ENCODE results near the gene KPNA4.

Gene KPNA4

DNA sequence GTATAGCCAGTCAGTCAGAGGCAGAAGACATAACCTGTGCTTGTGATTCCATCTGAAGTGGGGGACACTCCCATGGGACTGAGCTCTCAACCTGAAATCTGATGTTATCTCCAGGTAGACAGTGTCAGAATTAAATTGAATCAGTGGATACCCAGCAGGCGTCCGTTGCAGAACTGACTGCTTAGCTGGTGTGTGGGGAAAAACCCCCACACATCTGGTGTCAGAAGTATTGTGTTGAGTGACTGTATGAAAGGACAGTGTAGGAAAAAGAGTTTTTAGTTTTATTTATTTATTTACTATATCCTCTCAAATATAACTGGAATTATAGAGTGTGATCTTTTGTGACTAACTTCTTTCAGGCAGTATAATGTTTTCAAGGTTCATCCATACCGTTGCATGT, 10.4 kb downstream of the KPNA4 start:
- TF ChIP-seq GATA3 (IDR thresholded peaks at IDR 0.05; ENCODE audit: low read depth, low read length) (no peak), GATA2 (IDR thresholded peaks at IDR 0.05; ENCODE audit: low read depth, low read length) (no peak)

- no peak for TF ChIP-seq GATA2 (IDR thresholded peaks at IDR 0.05; ENCODE audit: low read depth, low read length)
- no peak for TF ChIP-seq GATA3 (IDR thresholded peaks at IDR 0.05; ENCODE audit: low read depth, low read length)
These were observed 11.5 kb downstream of the KPNA4 start for GRCh38 chr3:160553827-160554226.

- TF ChIP-seq GATA2 (IDR thresholded peaks at IDR 0.05; ENCODE audit: low read depth, low read length) (no peak), GATA3 (IDR thresholded peaks at IDR 0.05; ENCODE audit: low read depth, low read length) (no peak)
These were observed 18.6 kb downstream of the KPNA4 start for GRCh38 chr3:160546727-160547126.

DNA sequence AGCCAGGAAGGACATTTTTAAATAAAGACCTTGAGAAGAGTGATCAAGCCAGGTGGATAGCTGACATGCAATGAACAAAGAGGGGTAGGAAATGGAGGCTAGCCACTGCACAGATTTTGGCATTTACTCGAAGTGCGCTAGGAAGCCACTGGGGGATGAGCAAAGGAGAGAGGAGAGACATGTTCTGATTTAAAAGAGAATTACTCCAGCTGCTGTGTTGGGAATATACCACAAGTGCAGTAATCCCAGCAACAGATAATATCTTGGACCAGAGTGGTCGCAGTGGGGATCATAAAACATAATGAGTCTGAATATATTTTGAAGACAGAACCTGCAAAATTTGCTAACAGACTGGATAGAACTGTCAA, 19.9 kb downstream of the KPNA4 start:
- TF ChIP-seq GATA3 (IDR thresholded peaks at IDR 0.05; ENCODE audit: low read depth, low read length) (no peak), GATA2 (IDR thresholded peaks at IDR 0.05; ENCODE audit: low read depth, low read length) (peak; percentile 26)

GRCh38 chr3:160544844-160545503, 20.4 kb downstream of the KPNA4 start:
- TF ChIP-seq GATA2 (IDR thresholded peaks at IDR 0.05; ENCODE audit: low read depth, low read length) (no peak), GATA3 (IDR thresholded peaks at IDR 0.05; ENCODE audit: low read depth, low read length) (no peak)

GRCh38 chr3:160540551-160540950, 24.8 kb downstream of the KPNA4 start:
- TF ChIP-seq GATA2 (IDR thresholded peaks at IDR 0.05; ENCODE audit: low read depth, low read length) (no peak), GATA3 (IDR thresholded peaks at IDR 0.05; ENCODE audit: low read depth, low read length) (no peak)

DNA sequence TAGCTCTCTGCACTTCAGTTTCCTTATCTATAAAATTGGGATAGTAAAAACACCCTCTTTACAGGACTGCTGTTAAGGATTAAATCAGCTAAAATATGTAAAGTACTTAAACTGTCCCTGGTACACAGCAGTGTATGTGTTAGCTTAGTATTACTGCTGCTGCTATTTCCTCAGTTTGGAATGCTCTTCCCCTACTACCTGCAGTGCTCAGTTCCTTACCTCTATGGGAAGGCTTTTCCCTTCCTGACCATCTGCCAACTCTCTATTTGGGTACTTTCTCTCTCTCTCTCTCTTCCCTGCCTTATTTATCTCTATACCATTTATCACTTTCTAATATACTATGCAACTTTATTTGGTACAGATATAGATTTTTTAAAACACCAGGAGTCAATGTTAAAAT, 26.5 kb downstream of the KPNA4 start:
- TF ChIP-seq GATA2 (IDR thresholded peaks at IDR 0.05; ENCODE audit: low read depth, low read length) (no peak), GATA3 (IDR thresholded peaks at IDR 0.05; ENCODE audit: low read depth, low read length) (no peak)

GRCh38 chr3:160537729-160538128, 27.6 kb downstream of the KPNA4 start:
- no peak for TF ChIP-seq GATA3 (IDR thresholded peaks at IDR 0.05; ENCODE audit: low read depth, low read length)

GRCh38 chr3:160532371-160532770, 33.0 kb downstream of the KPNA4 start:
- TF ChIP-seq GATA2 (IDR thresholded peaks at IDR 0.05; ENCODE audit: low read depth, low read length) (no peak), GATA3 (IDR thresholded peaks at IDR 0.05; ENCODE audit: low read depth, low read length) (no peak)

DNA sequence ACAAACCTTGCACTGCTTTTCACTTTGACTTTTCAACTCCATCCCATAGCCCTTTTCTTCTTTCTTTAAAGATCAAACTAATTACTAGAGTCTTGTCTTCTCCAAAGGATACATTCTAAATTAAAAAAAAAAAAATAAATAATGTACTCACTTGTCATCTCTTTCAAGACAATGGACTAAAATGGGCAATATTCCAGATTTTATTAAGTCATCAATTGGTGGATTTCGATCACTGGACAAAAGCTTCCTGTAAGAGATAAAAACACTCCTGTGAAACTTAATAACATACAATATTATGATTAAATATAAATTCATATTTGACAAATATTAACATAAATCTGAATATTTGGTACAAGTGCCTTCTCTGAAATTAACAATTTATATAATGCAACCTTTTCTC, 34.1 kb downstream of the KPNA4 start:
- no peak for TF ChIP-seq GATA2 (IDR thresholded peaks at IDR 0.05; ENCODE audit: low read depth, low read length)
- no peak for TF ChIP-seq GATA3 (IDR thresholded peaks at IDR 0.05; ENCODE audit: low read depth, low read length)

GRCh38 chr3:160501325-160501724, 64.0 kb downstream of the KPNA4 start:
- TF ChIP-seq GATA2 (IDR thresholded peaks at IDR 0.05; ENCODE audit: low read depth, low read length) (no peak), GATA3 (IDR thresholded peaks at IDR 0.05; ENCODE audit: low read depth, low read length) (no peak)

- TF ChIP-seq GATA2 (IDR thresholded peaks at IDR 0.05; ENCODE audit: low read depth, low read length), result no peak
- TF ChIP-seq GATA3 (IDR thresholded peaks at IDR 0.05; ENCODE audit: low read depth, low read length), result no peak
These were observed 67.2 kb downstream of the KPNA4 start for GRCh38 chr3:160498202-160498601.

DNA sequence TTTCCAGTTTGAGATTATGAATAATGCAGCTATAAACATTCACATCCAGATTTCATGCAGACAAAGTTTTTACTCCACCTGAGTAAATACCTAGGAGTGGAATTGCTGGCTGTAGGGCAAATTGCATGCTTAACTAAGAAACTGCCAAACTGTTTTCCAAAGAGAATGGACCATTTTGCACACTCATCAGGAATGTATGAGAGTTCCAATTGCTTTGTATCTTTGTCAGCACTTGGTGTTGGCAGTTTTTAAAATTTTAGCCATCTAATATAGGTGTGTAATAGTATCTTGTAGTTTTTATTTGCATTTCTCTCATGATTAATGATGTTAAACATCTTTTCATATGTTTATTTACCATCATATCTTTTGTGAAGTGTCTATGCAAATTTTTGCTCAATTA, 75.2 kb downstream of the KPNA4 start:
- TF ChIP-seq GATA2 (IDR thresholded peaks at IDR 0.05; ENCODE audit: low read depth, low read length), result no peak
- TF ChIP-seq GATA3 (IDR thresholded peaks at IDR 0.05; ENCODE audit: low read depth, low read length), result no peak

GRCh38 chr3:160486459-160486869, 78.9 kb downstream of the KPNA4 start:
- TF ChIP-seq GATA2 (IDR thresholded peaks at IDR 0.05; ENCODE audit: low read depth, low read length), result no peak
- no peak for TF ChIP-seq GATA3 (IDR thresholded peaks at IDR 0.05; ENCODE audit: low read depth, low read length)

DNA sequence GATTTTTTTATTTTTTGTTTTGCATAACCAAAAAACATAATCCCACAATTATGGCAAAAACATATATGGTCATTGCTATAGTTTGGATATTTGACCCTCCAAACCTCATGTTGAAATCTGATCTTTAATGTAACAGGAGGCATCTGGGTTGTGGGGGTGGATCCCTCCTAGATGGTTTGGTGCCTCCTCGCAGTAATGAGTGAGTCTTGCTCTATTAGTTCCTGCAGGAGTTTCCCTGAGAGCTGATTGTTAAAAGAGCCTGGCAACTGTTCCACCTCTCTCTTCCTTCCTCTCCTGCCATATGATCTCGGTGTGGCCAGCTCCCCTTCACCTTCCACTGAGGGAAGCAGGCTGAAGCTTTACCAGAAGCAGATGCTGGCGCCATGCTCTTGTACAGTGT, 82.6 kb downstream of the KPNA4 start:
- TF ChIP-seq GATA2 (IDR thresholded peaks at IDR 0.05; ENCODE audit: low read depth, low read length), result no peak
- TF ChIP-seq GATA3 (IDR thresholded peaks at IDR 0.05; ENCODE audit: low read depth, low read length), result no peak

DNA sequence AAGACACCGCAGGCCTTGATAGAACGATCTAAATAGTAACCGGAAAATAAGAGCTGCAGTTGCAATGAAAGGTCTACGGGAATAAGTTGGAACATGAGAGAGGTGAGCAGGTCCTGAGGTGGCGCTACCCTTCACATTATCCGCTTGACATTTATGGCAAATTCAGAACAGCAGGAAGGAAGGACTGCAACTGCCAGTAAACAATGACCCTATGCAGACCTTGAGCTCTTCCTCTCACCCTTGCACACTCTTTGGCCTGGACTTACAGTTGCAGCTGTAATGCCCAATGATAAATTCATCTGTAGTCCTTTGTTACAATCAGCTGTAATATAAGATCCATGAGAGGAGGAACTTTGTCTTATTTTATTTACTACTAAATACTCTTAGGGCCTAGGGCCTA, 83.5 kb downstream of the KPNA4 start:
- TF ChIP-seq GATA3 (IDR thresholded peaks at IDR 0.05; ENCODE audit: low read depth, low read length), result no peak
- TF ChIP-seq GATA2 (IDR thresholded peaks at IDR 0.05; ENCODE audit: low read depth, low read length), result no peak
